GM12873 (cell line): ENCODE measurements around the gene SYNGR4.

Experiments
- TF ChIP-seq, protein P1 (sequence below): IDR thresholded peaks from 2 replicates; pipeline ENCODE4 v1.5.1; 2012; ENCODE audit warnings: low read depth, mild to moderate bottlenecking, moderate library complexity, low read length, control low read depth; ENCODE audit not compliant: insufficient read depth; ENCODE audit errors: missing control alignments

Gene SYNGR4, protein sequence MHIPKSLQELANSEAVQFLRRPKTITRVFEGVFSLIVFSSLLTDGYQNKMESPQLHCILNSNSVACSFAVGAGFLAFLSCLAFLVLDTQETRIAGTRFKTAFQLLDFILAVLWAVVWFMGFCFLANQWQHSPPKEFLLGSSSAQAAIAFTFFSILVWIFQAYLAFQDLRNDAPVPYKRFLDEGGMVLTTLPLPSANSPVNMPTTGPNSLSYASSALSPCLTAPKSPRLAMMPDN

DNA sequence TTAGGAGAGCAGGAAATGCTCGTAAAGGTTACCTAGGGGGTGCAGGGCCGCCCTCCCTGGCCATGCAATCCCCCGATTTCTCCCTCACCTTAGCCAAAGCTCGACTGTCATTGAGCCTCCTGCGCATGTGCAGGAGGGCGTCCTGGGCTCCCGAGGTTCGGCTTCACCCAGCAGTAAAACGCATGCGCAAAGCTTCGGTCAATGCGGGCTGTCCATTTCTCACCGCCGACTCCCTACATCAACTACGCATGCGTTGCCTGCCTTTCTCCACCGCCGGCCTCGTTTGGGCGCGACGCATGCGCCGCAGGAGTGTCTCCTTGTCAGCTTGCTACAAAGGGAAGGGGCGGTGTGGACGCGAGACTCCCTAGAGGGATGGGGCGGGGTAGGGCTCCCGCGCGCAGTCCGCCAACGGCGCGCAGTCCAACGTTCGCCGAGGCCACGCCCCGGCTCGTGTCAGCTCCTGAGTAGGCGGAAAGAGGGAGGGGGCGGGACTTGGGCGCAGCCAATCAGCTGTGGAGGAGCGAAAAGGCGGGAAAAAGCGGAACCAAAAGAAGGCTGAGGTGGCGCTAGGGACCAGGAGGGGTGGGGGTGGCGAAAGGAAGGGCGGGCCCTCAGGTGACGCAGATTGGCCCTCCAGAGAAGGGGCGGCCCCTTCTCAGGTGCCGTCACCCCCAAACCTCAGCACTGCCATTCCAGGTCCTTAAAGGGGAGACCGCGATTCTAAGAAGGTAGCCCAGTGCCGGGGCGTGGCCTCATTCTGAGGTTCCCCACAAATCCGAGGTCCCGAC lies at the start of gene SYNGR4, which contains the start of gene TMEM143:
SYNGR4 (plus strand) TSS at position 558 of the 788 bp plus-strand sequence. CDS start 1,476 bp downstream, outside the sequence.
TMEM143 (minus strand) TSS at position 131 of the 788 bp plus-strand sequence; CDS start at position 111, 20 bp downstream.
- TF ChIP-seq, protein P1, sequence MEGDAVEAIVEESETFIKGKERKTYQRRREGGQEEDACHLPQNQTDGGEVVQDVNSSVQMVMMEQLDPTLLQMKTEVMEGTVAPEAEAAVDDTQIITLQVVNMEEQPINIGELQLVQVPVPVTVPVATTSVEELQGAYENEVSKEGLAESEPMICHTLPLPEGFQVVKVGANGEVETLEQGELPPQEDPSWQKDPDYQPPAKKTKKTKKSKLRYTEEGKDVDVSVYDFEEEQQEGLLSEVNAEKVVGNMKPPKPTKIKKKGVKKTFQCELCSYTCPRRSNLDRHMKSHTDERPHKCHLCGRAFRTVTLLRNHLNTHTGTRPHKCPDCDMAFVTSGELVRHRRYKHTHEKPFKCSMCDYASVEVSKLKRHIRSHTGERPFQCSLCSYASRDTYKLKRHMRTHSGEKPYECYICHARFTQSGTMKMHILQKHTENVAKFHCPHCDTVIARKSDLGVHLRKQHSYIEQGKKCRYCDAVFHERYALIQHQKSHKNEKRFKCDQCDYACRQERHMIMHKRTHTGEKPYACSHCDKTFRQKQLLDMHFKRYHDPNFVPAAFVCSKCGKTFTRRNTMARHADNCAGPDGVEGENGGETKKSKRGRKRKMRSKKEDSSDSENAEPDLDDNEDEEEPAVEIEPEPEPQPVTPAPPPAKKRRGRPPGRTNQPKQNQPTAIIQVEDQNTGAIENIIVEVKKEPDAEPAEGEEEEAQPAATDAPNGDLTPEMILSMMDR, result no peak

DNA sequence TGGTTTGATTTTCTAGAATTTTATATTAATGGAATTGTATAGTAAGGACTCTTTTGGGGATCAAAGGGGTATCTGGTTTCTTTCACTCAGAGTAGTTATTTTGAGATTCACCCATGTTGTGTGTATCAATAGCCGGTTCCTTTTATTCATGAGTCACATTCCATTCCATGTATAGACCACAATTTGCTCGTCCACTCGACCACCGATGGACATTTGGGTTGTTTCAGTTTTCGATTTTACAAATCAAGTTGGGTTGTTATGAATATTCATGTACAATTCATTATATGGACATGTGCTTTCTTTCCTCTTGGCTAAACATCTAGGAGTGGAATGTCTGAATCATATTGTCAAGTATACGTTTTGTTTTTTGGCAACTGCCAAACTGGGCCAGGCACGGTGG lies 48.5 kb upstream of the SYNGR4 start:
- TF ChIP-seq, protein P1, result no peak

DNA sequence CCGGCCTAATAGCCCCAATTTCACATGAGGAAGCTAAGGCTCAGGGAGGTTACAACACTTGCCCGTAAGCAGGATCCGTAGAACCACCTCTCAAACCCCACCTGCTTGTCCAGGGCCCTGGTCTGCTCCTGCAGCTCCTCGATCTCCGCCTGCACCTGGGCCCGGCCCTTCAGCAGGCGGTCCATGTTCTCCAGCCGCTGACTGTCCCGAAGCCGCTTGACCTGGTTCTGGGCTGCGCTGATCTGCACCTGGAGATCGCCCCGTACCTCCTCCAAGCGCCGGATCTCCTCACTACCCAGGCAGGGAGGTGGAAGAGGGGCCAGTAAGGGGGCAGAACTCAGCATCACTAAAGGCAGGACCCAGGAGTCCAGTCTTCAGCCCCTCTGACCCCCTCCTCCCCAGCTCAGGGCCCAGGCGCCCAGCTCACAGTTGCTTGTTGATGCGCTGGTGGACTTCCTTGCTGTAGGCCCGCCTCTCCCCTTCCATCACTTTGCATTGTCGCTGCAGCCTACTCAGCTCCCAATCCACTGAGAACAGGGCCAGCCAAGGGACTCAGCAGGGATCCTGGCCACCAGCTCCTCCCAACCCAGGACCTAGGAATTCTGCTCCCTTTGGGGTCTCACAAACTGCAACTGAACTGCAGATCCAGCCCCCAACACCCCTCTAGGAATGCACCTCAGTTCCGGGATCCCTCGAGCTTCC lies 45.7 kb upstream of the SYNGR4 start:
- TF ChIP-seq, protein P1, result no peak

DNA sequence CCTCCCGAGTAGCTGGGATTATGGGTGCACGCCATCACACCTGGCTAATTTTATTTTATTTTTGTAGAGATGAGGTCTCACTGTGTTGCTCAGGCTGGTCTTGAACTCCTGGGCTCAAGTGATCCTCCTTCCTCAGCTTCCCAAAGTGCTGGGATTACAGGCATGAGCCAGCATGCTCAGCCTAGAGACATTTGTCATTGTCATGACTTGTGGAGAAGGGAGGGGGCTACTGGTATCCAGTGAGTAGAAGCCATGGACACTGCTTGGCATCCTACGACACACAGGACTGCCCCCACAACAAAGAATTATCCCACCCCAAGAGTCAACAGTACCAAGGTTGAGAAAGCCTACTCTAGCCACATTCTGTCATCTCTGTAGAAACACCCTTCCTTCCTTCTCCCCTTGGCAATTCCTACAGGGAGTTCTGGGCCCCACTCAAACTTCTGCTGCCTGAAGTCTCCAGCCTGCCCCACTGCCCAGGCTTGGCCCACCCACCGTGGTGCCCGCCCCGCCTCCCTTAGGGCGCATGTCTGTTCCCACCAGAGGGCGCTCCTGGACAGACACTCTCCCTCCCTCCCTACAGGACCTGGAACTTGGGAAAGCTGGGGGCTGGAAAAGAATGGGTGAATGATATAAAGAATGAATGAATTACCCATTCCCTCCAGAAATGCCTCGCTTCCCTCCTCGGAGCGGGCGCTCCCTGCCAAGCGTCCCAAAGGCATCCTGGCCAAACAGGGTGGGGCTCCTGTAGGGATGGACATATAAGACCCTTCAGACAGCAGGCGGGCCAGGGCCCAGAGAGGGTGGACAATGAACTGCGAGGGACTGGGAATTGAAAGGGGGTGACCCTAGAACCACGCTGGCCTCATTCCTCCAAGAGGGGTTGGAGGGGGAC lies 44.3 kb upstream of the SYNGR4 start:
- TF ChIP-seq, protein P1, result peak; percentile 82

DNA sequence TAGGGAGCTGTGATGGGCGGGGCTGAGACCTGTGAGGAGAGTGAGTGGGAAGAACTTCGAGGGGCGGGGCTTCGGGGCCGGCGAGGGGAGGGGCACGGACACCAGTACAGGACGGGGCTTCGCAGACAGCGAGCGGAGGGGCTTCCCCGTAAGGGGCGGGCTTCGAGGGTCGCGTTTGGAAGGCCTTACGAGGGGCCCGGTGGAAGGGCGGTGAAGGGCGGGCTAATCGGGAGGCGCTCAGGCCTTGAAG lies 42.9 kb upstream of the SYNGR4 start:
- TF ChIP-seq, protein P1, result no peak

DNA sequence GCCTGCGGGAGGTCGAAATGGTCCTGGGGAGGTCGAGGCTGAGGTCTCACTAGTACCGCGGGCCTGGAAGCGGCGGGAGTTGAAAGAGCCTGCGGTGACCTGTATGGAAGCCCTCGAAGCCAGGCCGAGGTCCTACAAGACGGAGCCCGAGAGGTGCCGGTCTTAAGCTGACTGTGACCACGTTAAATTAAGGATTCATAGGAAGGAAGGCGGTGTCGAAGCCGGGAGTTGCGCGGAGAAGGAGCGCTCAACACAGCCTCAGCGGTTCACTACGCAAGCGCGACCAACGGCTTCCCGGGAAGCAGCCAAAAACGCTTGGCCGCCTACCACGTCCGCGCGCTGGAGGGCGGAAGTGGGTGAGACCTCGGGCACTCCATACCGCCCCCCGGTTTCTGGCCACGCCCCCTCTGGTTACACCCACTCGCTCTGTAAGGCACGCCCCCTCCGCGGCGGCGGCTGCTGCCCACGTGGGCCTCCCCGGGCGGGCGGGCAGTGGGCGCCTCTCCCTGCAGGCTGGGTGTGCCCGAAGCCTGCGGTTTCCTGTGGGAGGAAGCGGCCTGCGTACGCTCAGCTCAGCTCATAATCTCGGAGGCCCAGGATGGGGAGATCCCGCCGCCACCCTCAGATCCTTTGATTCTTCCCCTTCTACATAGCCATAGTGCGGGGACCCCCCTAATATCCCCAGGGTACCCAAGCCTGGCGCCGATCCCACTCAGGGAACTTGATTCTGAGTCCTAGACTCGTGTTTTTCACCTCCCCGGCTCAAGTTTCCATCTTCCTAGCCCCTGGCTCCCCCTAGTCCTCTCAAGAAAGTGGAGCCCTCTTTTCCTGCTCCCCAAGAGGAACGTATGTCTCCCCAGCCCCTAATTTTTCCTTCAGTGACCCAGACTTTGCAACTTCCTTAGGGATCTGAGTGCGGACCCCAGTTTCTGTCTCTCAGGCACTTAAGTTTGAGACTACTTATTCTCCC lies 42.3 kb upstream of the SYNGR4 start:
- TF ChIP-seq, protein P1, result no peak
